SU-DHL-6 (cell line): ENCODE data around the gene ECE2.

Source experiments
- H2AFZ ChIP-seq: fragments of 200-600 bp; sonication (generic); 2 replicates; pipeline ENCODE4 v1.6.1; 2014; ENCODE audit warnings: low read depth, mild to moderate bottlenecking, moderate library complexity, mixed read lengths, antibody characterized with exemption, low read length; ENCODE audit not compliant: severe bottlenecking
- H3F3A ChIP-seq: fragments of 200-600 bp; shearing (Covaris generic); 2 replicates; pipeline ENCODE4 v1.6.0; 2016; ENCODE audit warnings: antibody characterized with exemption, mild to moderate bottlenecking; ENCODE audit not compliant: insufficient read depth
- H3K27ac ChIP-seq: fragments of 200-600 bp; sonication (generic); 2 replicates; pipeline ENCODE4 v1.5.1; 2016; ENCODE audit warnings: low read depth, mild to moderate bottlenecking, low read length, moderate library complexity, mixed read lengths
- H3K27me3 ChIP-seq: fragments of 200-600 bp; sonication (generic), shearing (Covaris generic); 2 replicates; pipeline ENCODE4 v1.6.0; 2014; ENCODE audit warnings: mild to moderate bottlenecking, low read length
- H3K36me3 ChIP-seq: fragments of 200-600 bp; sonication (generic); 2 replicates; pipeline ENCODE4 v1.6.1; 2014; ENCODE audit warnings: mild to moderate bottlenecking, low read length, mixed read lengths
- H3K4me2 ChIP-seq: fragments of 300-600, 200-600 bp; shearing (Covaris generic), sonication (generic); 2 replicates; pipeline ENCODE4 v1.6.0; 2014; ENCODE audit warnings: low read length, low read depth, mild to moderate bottlenecking; ENCODE audit not compliant: poor library complexity, severe bottlenecking
- H3K4me3 ChIP-seq: fragments of 200-600 bp; sonication (generic); 2 replicates; pipeline ENCODE4 v1.5.1; 2014; ENCODE audit warnings: antibody characterized with exemption, low read length, mild to moderate bottlenecking, mixed read lengths; ENCODE audit not compliant: insufficient read depth, poor library complexity, severe bottlenecking
- H3K79me2 ChIP-seq: fragments of 200-600 bp; sonication (generic); 2 replicates; pipeline ENCODE4 v1.6.1; 2014; ENCODE audit warnings: mild to moderate bottlenecking, low read length, moderate library complexity; ENCODE audit not compliant: insufficient read depth
- H3K9ac ChIP-seq: fragments of 200-600 bp; sonication (generic); 2 replicates; pipeline ENCODE4 v1.7.0; 2014; ENCODE audit warnings: mild to moderate bottlenecking, low read length
- H3K9me2 ChIP-seq: fragments of 200-600 bp; sonication (generic); replicated peaks from 2 replicates; pipeline ENCODE4 v1.6.1; 2014; ENCODE audit warnings: low read length; ENCODE audit not compliant: insufficient read depth
- H3K9me3 ChIP-seq: fragments of 200-600 bp; sonication (generic); 2 replicates; pipeline ENCODE4 v1.6.1; 2014; ENCODE audit warnings: low read length, mixed read lengths; ENCODE audit not compliant: insufficient read depth
- H4K20me1 ChIP-seq: fragments of 200-600 bp; sonication (generic); 2 replicates; pipeline ENCODE4 v1.6.1; 2014; ENCODE audit warnings: low read depth, mild to moderate bottlenecking, antibody characterized with exemption, low read length, moderate library complexity, mixed read lengths
- CTCF ChIP-seq: fragments of 200-600 bp; sonication (generic); IDR thresholded peaks from one replicate; pipeline ENCODE4 v1.5.1; 2017; ENCODE audit warnings: antibody characterized with exemption, mild to moderate bottlenecking, low read length, moderate library complexity; ENCODE audit not compliant: insufficient read depth, poor library complexity, severe bottlenecking
- EZH2phosphoT487 ChIP-seq: fragments of 200-600 bp; sonication (generic), shearing (Covaris generic); conservative IDR thresholded peaks from 2 replicates; pipeline ENCODE4 v1.6.1; 2018; ENCODE audit warnings: mild to moderate bottlenecking, antibody characterized with exemption, low read length, moderate library complexity, mixed read lengths

ECE2 gene

GRCh38 chr3:184248454-184249411, 27.1 kb upstream of the ECE2 start, which contains the start of gene ALG3:
TSS of gene ALG3 (minus strand) at chr3:184248962. CDS start at chr3:184248940, 22 bp downstream.
- no peaks in the 10 kb centered on the region for H3K27me3 ChIP-seq
- H3K79me2 ChIP-seq = peaks cover 22% of the 10 kb centered on the region
- H4K20me1 ChIP-seq = no peaks in the 10 kb centered on the region
- no peaks in the 10 kb centered on the region for H3K36me3 ChIP-seq
- H2AFZ ChIP-seq = peak within 1 kb of the TSS; percentile 98
- H3K9me3 ChIP-seq = no peaks in the 10 kb centered on the region
- peak within 1 kb of the TSS; percentile 94 for H3K9ac ChIP-seq
- TF ChIP-seq CTCF (no peak), EZH2phosphoT487 (no peak)
- H3K27ac ChIP-seq = peak within 1 kb of the TSS; percentile 83
- no peaks in the 10 kb centered on the region for H3K9me2 ChIP-seq
- peak within 1 kb of the TSS; percentile 97 for H3K4me3 ChIP-seq
- 0 out of 2 replicates have a peak, but pooled peaks cover 4% of the 10 kb centered on the region for H3F3A ChIP-seq
- H3K4me2 ChIP-seq = peak within 1 kb of the TSS; percentile 82

GRCh38 chr3:184249412-184250166, 26.2 kb upstream of the ECE2 start, which contains the start of gene EEF1AKMT4:
TSS of gene EEF1AKMT4 (plus strand) at chr3:184249672. CDS start at chr3:184249695, 23 bp downstream.
- peak within 1 kb of the TSS; percentile 83 for H3K27ac ChIP-seq
- peak within 1 kb of the TSS; percentile 94 for H3K9ac ChIP-seq
- H3K9me3 ChIP-seq = no peaks in the 10 kb centered on the region
- H4K20me1 ChIP-seq = no peaks in the 10 kb centered on the region
- H3K27me3 ChIP-seq = no peaks in the 10 kb centered on the region
- H3K4me2 ChIP-seq = peak within 1 kb of the TSS; percentile 82
- peak within 1 kb of the TSS; percentile 97 for H3K4me3 ChIP-seq
- no peak for TF ChIP-seq EZH2phosphoT487
- TF ChIP-seq CTCF = no peak
- peak within 1 kb of the TSS; percentile 98 for H2AFZ ChIP-seq
- H3F3A ChIP-seq = 0 out of 2 replicates have a peak, but pooled peaks cover 4% of the 10 kb centered on the region
- H3K79me2 ChIP-seq = peaks cover 22% of the 10 kb centered on the region
- H3K36me3 ChIP-seq = no peaks in the 10 kb centered on the region
- no peaks in the 10 kb centered on the region for H3K9me2 ChIP-seq

DNA sequence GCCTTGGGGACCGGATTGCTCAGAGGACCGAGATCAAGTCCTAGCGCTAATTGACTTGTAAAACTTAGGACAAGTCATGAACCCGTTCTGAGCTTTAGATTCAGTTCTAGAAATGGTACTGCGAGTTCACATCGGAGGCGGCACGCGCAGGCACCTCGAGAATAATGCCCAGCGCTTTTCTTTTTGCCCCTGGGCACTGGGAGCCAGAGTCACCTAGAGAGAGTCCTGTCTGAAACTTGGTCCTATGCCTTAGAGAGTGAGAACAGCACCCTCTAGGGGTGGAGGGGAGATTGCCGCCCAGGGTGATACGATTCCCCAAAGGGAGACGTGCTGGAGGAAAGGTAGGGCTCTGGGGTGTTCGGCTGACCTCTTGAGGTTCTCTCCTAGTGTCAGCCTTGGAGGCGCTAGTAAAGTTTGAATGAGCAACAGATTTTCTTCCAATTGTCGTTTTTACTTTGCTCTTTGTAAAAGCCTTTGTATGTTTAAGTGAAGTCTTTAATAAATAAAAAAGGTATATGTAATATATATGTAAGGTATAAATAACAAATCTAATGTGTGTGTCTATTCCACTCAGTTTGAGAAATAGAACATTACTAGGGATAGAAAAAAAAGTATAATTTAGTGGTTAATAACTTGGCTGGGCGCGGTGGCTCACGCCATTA, 25.5 kb upstream of the ECE2 start:
- Histone ChIP-seq H3K27me3 (no peaks in the 10 kb centered on the region), H3K4me2 (peak overlapping the region; percentile 82), H3K9me2 (no peaks in the 10 kb centered on the region), H3K9ac (peak overlapping the region; percentile 94), H2AFZ (peak overlapping the region; percentile 98), H3K79me2 (peaks cover 22% of the 10 kb centered on the region), H3F3A (0 out of 2 replicates have a peak, but pooled peaks cover 4% of the 10 kb centered on the region), H3K36me3 (no peaks in the 10 kb centered on the region), H3K4me3 (peak overlapping the region; percentile 64), H4K20me1 (no peaks in the 10 kb centered on the region), H3K27ac (peak overlapping the region; percentile 46), H3K9me3 (no peaks in the 10 kb centered on the region)
- peak; percentile 86 for TF ChIP-seq CTCF
- no peak for TF ChIP-seq EZH2phosphoT487
